Smooth muscle cell (in vitro differentiated cells): ENCODE measurements around the gene RGS3. TPM values are rescaled to one million over a fixed set of nuclear protein-coding genes. Genes with fewer than 3 reads are reported as not detected.

Experiments used
- DNase-seq: peaks from one replicate; lab custom pipeline; 2025; ENCODE audit not compliant: unreplicated experiment; lab: John Stamatoyannopoulos, UW
- H2AFZ ChIP-seq: fragments of 200-600 bp; sonication (generic); 2 replicates; pipeline ENCODE4 v1.6.0; 2016; ENCODE audit warnings: antibody characterized with exemption, low read depth, mild to moderate bottlenecking
- H3F3A ChIP-seq: fragments of 200-600 bp; sonication (generic); 2 replicates; pipeline ENCODE4 v1.6.0; 2017; ENCODE audit warnings: antibody characterized with exemption, low read depth
- H3K27ac ChIP-seq: fragments of 200-600 bp; sonication (generic); 2 replicates; pipeline ENCODE4 v1.5.1; 2016; ENCODE audit warnings: low read depth, mild to moderate bottlenecking
- H3K27me3 ChIP-seq: fragments of 200-600 bp; sonication (generic); 2 replicates; pipeline ENCODE4 v1.6.1; 2016; ENCODE audit warnings: low read depth, mild to moderate bottlenecking
- H3K36me3 ChIP-seq: fragments of 200-600 bp; sonication (generic); 2 replicates; pipeline ENCODE4 v1.5.1; 2016; ENCODE audit warnings: low read depth
- H3K4me1 ChIP-seq: fragments of 200-600 bp; sonication (generic); 2 replicates; pipeline ENCODE4 v1.5.1; 2016; ENCODE audit warnings: low read depth
- H3K4me2 ChIP-seq: fragments of 200-600 bp; sonication (generic); 2 replicates; pipeline ENCODE4 v1.6.0; 2016; ENCODE audit warnings: mild to moderate bottlenecking
- H3K4me3 ChIP-seq: fragments of 200-600 bp; sonication (generic); 2 replicates; pipeline ENCODE4 v1.5.1; 2016; ENCODE audit warnings: mild to moderate bottlenecking
- H3K79me2 ChIP-seq: fragments of 200-600 bp; sonication (generic); 2 replicates; pipeline ENCODE4 v1.6.0; 2016; ENCODE audit warnings: low read depth, mild to moderate bottlenecking
- H3K9ac ChIP-seq: fragments of 200-600 bp; sonication (generic); 2 replicates; pipeline ENCODE4 v1.6.0; 2016; ENCODE audit warnings: low read depth
- H3K9me3 ChIP-seq: fragments of 200-600 bp; sonication (generic); replicated peaks from 2 replicates; pipeline ENCODE4 v1.5.1; 2016; ENCODE audit warnings: low read depth
- H4K20me1 ChIP-seq: fragments of 200-600 bp; sonication (generic); 2 replicates; pipeline ENCODE4 v1.6.0; 2016; ENCODE audit warnings: low read depth
- CTCF ChIP-seq: fragments of 200-600 bp; sonication (generic); IDR thresholded peaks from 2 replicates; pipeline ENCODE4 v1.5.1; 2017; ENCODE audit warnings: borderline replicate concordance, mild to moderate bottlenecking, antibody characterized with exemption; ENCODE audit not compliant: insufficient read depth, poor library complexity, severe bottlenecking
- WGBS: methylation state at CpG from one replicate; pipeline ENCODE4 v1.1.7; 2016; ENCODE audit warnings: low lambda C conversion rate; 5-methylcytosine and 5-hydroxymethylcytosine counted together
- polyA plus RNA-seq: library from polyadenylated mRNA; unstranded; fragments of >200 nt; fragmentation: Nextera tagmentation; extraction: Ambion mirVana; gene quantifications from 2 replicates; pipeline ENCODE4 v1.2.1, GENCODE V29; 2016
- total RNA-seq: library from RNA; depleted of rRNA; stranded (reverse); fragments of >200 nt; gene quantifications from 2 replicates; pipeline ENCODE4 v1.2.3, GENCODE V29; 2014

RGS3 gene
- total and polyA plus RNA-seq, 2 experiments from 2014 or later, result 43.8 to 108 TPM

GRCh38 chr9:113511856-113512761, 48.6 kb downstream of the RGS3 start:
- DNase-seq, result no peak
- Histone ChIP-seq H3K27me3 (no peaks in the 10 kb centered on the region), H3K36me3 (no peaks in the 10 kb centered on the region), H3K9ac (peak overlapping the region; percentile 38), H3K4me1 (peaks cover 8% of the 10 kb centered on the region), H2AFZ (no peak overlapping the region), H3K4me2 (peak overlapping the region; percentile 49), H3F3A (peaks cover 17% of the 10 kb centered on the region), H3K79me2 (no peaks in the 10 kb centered on the region), H3K27ac (peak overlapping the region; percentile 71), H3K4me3 (no peak overlapping the region), H3K9me3 (no peaks in the 10 kb centered on the region), H4K20me1 (no peaks in the 10 kb centered on the region)
- TF ChIP-seq CTCF, result no peak
- 47% methylated on average over 10 of the region's 10 CpGs for WGBS

- Histone ChIP-seq H3K79me2 (no peaks in the 10 kb centered on the region), H3K4me3 (no peak overlapping the region), H3K36me3 (no peaks in the 10 kb centered on the region), H3K9ac (no peak overlapping the region), H3K27me3 (no peaks in the 10 kb centered on the region), H3F3A (peaks cover 17% of the 10 kb centered on the region), H3K9me3 (no peaks in the 10 kb centered on the region), H4K20me1 (no peaks in the 10 kb centered on the region), H3K4me1 (peaks cover 8% of the 10 kb centered on the region), H3K27ac (no peak overlapping the region), H3K4me2 (no peak overlapping the region), H2AFZ (no peak overlapping the region)
- no peak for TF ChIP-seq CTCF
- no peak for DNase-seq
- 92% methylated on average over 8 of the region's 8 CpGs for WGBS
Observed at GRCh38 chr9:113513111-113513510, 49.6 kb downstream of the RGS3 start.

GRCh38 chr9:113513536-113513935, 50.0 kb downstream of the RGS3 start:
- Histone ChIP-seq H3K4me2 (no peak overlapping the region), H3K9ac (no peak overlapping the region), H4K20me1 (no peaks in the 10 kb centered on the region), H3K4me1 (peaks cover 8% of the 10 kb centered on the region), H3K9me3 (no peaks in the 10 kb centered on the region), H2AFZ (no peak overlapping the region), H3K4me3 (no peak overlapping the region), H3K36me3 (no peaks in the 10 kb centered on the region), H3K79me2 (no peaks in the 10 kb centered on the region), H3K27me3 (no peaks in the 10 kb centered on the region), H3F3A (peaks cover 17% of the 10 kb centered on the region), H3K27ac (no peak overlapping the region)
- TF ChIP-seq CTCF, result no peak
- no peak for DNase-seq
- WGBS, result 94% methylated on average over 2 of the region's 2 CpGs
